Upper lobe of left lung (tissue), 6 donors: ENCODE measurements around the gene KIF21B. TPM values are rescaled to one million over a fixed set of nuclear protein-coding genes. Genes with fewer than 3 reads are reported as not detected.

Experiments
- ATAC-seq, 2 donors: fragments of 200-7000 bp; cut with Tn5 transposase; one replicate each; pipeline ENCODE4 v1.9.1; 2022; ENCODE audit warnings: mild to moderate bottlenecking in 2 of 2, moderate library complexity in 2 of 2; ENCODE audit not compliant: low FRiP score in 2 of 2
- DNase-seq, 2 donors: peaks; one replicate each; pipeline ENCODE4 v3.0.0-alpha.2; 2019 to 2020
- H3K27ac ChIP-seq, 4 donors: fragments of 200-600 bp; sonication (generic); one replicate each; pipeline ENCODE4 v1.5.1; 2016 to 2019
- H3K27me3 ChIP-seq, 4 donors: fragments of 200-600 bp; sonication (generic); one replicate each; pipeline ENCODE4 v1.5.1; 2017 to 2019
- H3K36me3 ChIP-seq, 4 donors: fragments of 200-600 bp; sonication (generic); one replicate each; pipeline ENCODE4 v1.5.1; 2016 to 2019
- H3K4me1 ChIP-seq, 4 donors: fragments of 200-600 bp; sonication (generic); one replicate each; pipeline ENCODE4 v1.5.1; 2018 to 2019
- H3K4me3 ChIP-seq, 4 donors: fragments of 200-600 bp; sonication (generic); one replicate each; pipeline ENCODE4 v1.5.1; 2017 to 2019; ENCODE audit warnings: mild to moderate bottlenecking in 2 of 4, moderate library complexity in 1 of 4
- H3K9me3 ChIP-seq, 4 donors: fragments of 200-600 bp; sonication (generic); one replicate each; pipeline ENCODE4 v1.5.1; 2018 to 2019
- CTCF ChIP-seq, 6 experiments: fragments of 450-650 bp in 4 of 6; fragments of 200-600 bp in 2 of 6; sonication (generic) in 2 of 6; IDR thresholded peaks; one replicate each; pipeline ENCODE4 v1.5.1; 2016 to 2019; ENCODE audit warnings: antibody characterized with exemption in 6 of 6
- EP300 ChIP-seq, 4 donors: sonication (generic); formaldehyde crosslinking; IDR thresholded peaks; one replicate each; pipeline ENCODE4 v1.5.1; 2017; ENCODE audit warnings: antibody characterized with exemption in 4 of 4, control low read depth in 2 of 4
- POLR2A ChIP-seq, 4 donors: fragments of 450-650 bp; IDR thresholded peaks; one replicate each; pipeline ENCODE4 v1.5.1; 2016 to 2017; ENCODE audit warnings: antibody characterized with exemption in 4 of 4, mild to moderate bottlenecking in 2 of 4
- POLR2AphosphoS5 ChIP-seq, 2 donors: sonication (generic); formaldehyde crosslinking; IDR thresholded peaks; one replicate each; pipeline ENCODE4 v1.5.1; 2017; ENCODE audit warnings: antibody characterized with exemption in 2 of 2
- WGBS, 2 donors: methylation state at CpG; one replicate each; pipeline ENCODE4 v1.1.5; 2017 to 2018; 5-methylcytosine and 5-hydroxymethylcytosine counted together
- total RNA-seq, 6 donors: library from RNA; depleted of rRNA in 4 of 6; stranded (reverse); fragments of >200 nt in 4 of 6; gene quantifications; one replicate each; pipeline versions ENCODE4 v1.1.0 to v1.2.1, GENCODE V29; 2016 to 2021
- donor health status: DM: no; HTN: no; CAD: no; lungs with moderate emphysema.
- donor health status: DM: no; HTN: yes; CAD: no; lungs with severe emphysema.

KIF21B gene
- total RNA-seq, 6 donors from 2014 or later = 3.6 to 18.9 (median 6.1) TPM

GRCh38 chr1:201062511-201063091 lies 39.1 kb upstream of the KIF21B start:
- no peaks in the 10 kb centered on the region for H3K9me3 ChIP-seq
- WGBS, 2 donors = 76 to 89% methylated on average over 4 to 7 of the region's 8 CpGs
- ATAC-seq (no peak), DNase-seq (no peak)
- no peak overlapping the region for H3K27ac ChIP-seq
- H3K4me3 ChIP-seq = no peak overlapping the region
- no peaks in the 10 kb centered on the region for H3K27me3 ChIP-seq
- peaks cover 0 to 3% (median 0%) of the 10 kb centered on the region in 4 donors for H3K4me1 ChIP-seq
- TF ChIP-seq POLR2A (IDR thresholded peaks at IDR 0.05) (no peak), POLR2AphosphoS5 (IDR thresholded peaks at IDR 0.05) (no peak), EP300 (IDR thresholded peaks at IDR 0.05) (no peak), CTCF (IDR thresholded peaks at IDR 0.05) (no peak)
- H3K36me3 ChIP-seq = no peaks in the 10 kb centered on the region

GRCh38 chr1:201061886-201062285 lies 38.4 kb upstream of the KIF21B start:
- DNase-seq (no peak), ATAC-seq (no peak)
- H3K4me1 ChIP-seq = peaks cover 0 to 3% (median 0%) of the 10 kb centered on the region in 4 donors
- H3K27ac ChIP-seq = no peak overlapping the region
- no peaks in the 10 kb centered on the region for H3K27me3 ChIP-seq
- H3K36me3 ChIP-seq = no peaks in the 10 kb centered on the region
- TF ChIP-seq POLR2A (IDR thresholded peaks at IDR 0.05) (no peak), POLR2AphosphoS5 (IDR thresholded peaks at IDR 0.05) (no peak), CTCF (IDR thresholded peaks at IDR 0.05) (no peak), EP300 (IDR thresholded peaks at IDR 0.05) (no peak)
- H3K4me3 ChIP-seq = no peak overlapping the region
- no peaks in the 10 kb centered on the region for H3K9me3 ChIP-seq
- 94 to 98% methylated on average over 5 to 12 of the region's 12 CpGs for WGBS, 2 donors

- no peak for ATAC-seq
- H3K9me3 ChIP-seq = no peaks in the 10 kb centered on the region
- H3K4me3 ChIP-seq = no peak overlapping the region
- H3K4me1 ChIP-seq = peaks cover 0 to 3% (median 0%) of the 10 kb centered on the region in 4 donors
- no peak overlapping the region for H3K27ac ChIP-seq
- WGBS, 2 donors = 90 to 95% methylated on average over 3 to 4 of the region's 4 CpGs
- DNase-seq = no peak
- H3K36me3 ChIP-seq = no peaks in the 10 kb centered on the region
- no peaks in the 10 kb centered on the region for H3K27me3 ChIP-seq
- no peak for TF ChIP-seq POLR2A (IDR thresholded peaks at IDR 0.05)
- no peak for TF ChIP-seq POLR2AphosphoS5 (IDR thresholded peaks at IDR 0.05)
- TF ChIP-seq EP300 (IDR thresholded peaks at IDR 0.05) = no peak
- TF ChIP-seq CTCF (IDR thresholded peaks at IDR 0.05) = no peak
Measured at GRCh38 chr1:201061049-201061448, 37.5 kb upstream of the KIF21B start.

GRCh38 chr1:201060586-201060985 lies 37.1 kb upstream of the KIF21B start:
- H3K4me1 ChIP-seq = peaks cover 0 to 3% (median 0%) of the 10 kb centered on the region in 4 donors
- H3K27ac ChIP-seq = no peak overlapping the region
- ATAC-seq (no peak), DNase-seq (no peak)
- 92 to 98% methylated on average over 3 to 4 of the region's 4 CpGs for WGBS, 2 donors
- H3K4me3 ChIP-seq = no peak overlapping the region
- H3K36me3 ChIP-seq = no peaks in the 10 kb centered on the region
- H3K27me3 ChIP-seq = no peaks in the 10 kb centered on the region
- TF ChIP-seq POLR2AphosphoS5 (IDR thresholded peaks at IDR 0.05) (no peak), POLR2A (IDR thresholded peaks at IDR 0.05) (no peak), CTCF (IDR thresholded peaks at IDR 0.05) (no peak), EP300 (IDR thresholded peaks at IDR 0.05) (no peak)
- H3K9me3 ChIP-seq = no peaks in the 10 kb centered on the region
